Astrocyte (in vitro differentiated cells and primary cell): ENCODE data around the gene ANXA7. TPM values are rescaled to one million over a fixed set of nuclear protein-coding genes. Genes with fewer than 3 reads are reported as not detected.

Source experiments
- DNase-seq: peaks from one replicate; pipeline ENCODE4 v3.0.0-alpha.2; 2010; ENCODE audit warnings: low read depth
- FAIRE-seq: peaks from 2 replicates; lab custom pipeline; 2011; peaks lifted over from hg19 to GRCh38; lab: Jason Lieb, UNC
- H2AFZ ChIP-seq: 2 replicates; pipeline ENCODE4 v1.6.0; 2012; ENCODE audit warnings: low read depth, low read length, inconsistent platforms
- H3K27ac ChIP-seq: 2 replicates; pipeline ENCODE4 v1.5.1; 2011; ENCODE audit warnings: low read depth, low read length, inconsistent platforms
- H3K27me3 ChIP-seq: 2 replicates; pipeline ENCODE4 v1.6.0; 2011; ENCODE audit warnings: low read length, inconsistent platforms; ENCODE audit not compliant: insufficient read depth
- H3K36me3 ChIP-seq: 2 replicates; pipeline ENCODE4 v1.5.1; 2011; ENCODE audit warnings: low read length, inconsistent platforms; ENCODE audit not compliant: insufficient read depth
- H3K4me1 ChIP-seq: 2 replicates; pipeline ENCODE4 v1.5.1; 2011; ENCODE audit warnings: low read length, inconsistent platforms; ENCODE audit not compliant: insufficient read depth
- H3K4me2 ChIP-seq: 2 replicates; pipeline ENCODE4 v1.6.0; 2012; ENCODE audit warnings: low read length, inconsistent platforms
- H3K4me3 ChIP-seq: 2 replicates; pipeline ENCODE4 v1.5.1; 2011; ENCODE audit warnings: low read depth, mild to moderate bottlenecking, low read length, inconsistent platforms; ENCODE audit not compliant: insufficient read depth
- H3K79me2 ChIP-seq: 2 replicates; pipeline ENCODE4 v1.6.0; 2012; ENCODE audit warnings: mild to moderate bottlenecking, low read length, inconsistent platforms; ENCODE audit not compliant: insufficient read depth
- H3K9ac ChIP-seq: 2 replicates; pipeline ENCODE4 v1.6.0; 2012; ENCODE audit warnings: mild to moderate bottlenecking, low read length, inconsistent platforms
- H3K9me3 ChIP-seq: 2 replicates; pipeline ENCODE4 v1.5.1; 2012; ENCODE audit warnings: low read depth, mild to moderate bottlenecking, low read length, inconsistent platforms; ENCODE audit not compliant: insufficient read depth
- H4K20me1 ChIP-seq: 2 replicates; pipeline ENCODE4 v1.6.0; 2012; ENCODE audit warnings: low read length, inconsistent platforms; ENCODE audit not compliant: insufficient read depth
- H3K27ac Mint-ChIP-seq: one replicate; pipeline ENCODE4 v1.8.0; 2021; ENCODE audit warnings: mild to moderate bottlenecking, mixed read lengths; ENCODE audit not compliant: unreplicated experiment
- H3K27me3 Mint-ChIP-seq: one replicate; pipeline ENCODE4 v1.8.0; 2021; ENCODE audit warnings: low read depth, mixed read lengths; ENCODE audit not compliant: unreplicated experiment
- H3K36me3 Mint-ChIP-seq: one replicate; pipeline ENCODE4 v1.8.0; 2021; ENCODE audit warnings: low read depth, mixed read lengths; ENCODE audit not compliant: unreplicated experiment
- H3K4me1 Mint-ChIP-seq: one replicate; pipeline ENCODE4 v1.8.0; 2021; ENCODE audit warnings: low read depth, mixed read lengths; ENCODE audit not compliant: unreplicated experiment
- H3K4me3 Mint-ChIP-seq: one replicate; pipeline ENCODE4 v1.8.0; 2021; ENCODE audit warnings: mild to moderate bottlenecking, moderate library complexity, mixed read lengths; ENCODE audit not compliant: unreplicated experiment
- H3K9me3 Mint-ChIP-seq: one replicate; pipeline ENCODE4 v1.8.0; 2021; ENCODE audit warnings: mild to moderate bottlenecking, mixed read lengths; ENCODE audit not compliant: unreplicated experiment
- CTCF ChIP-seq: IDR thresholded peaks from 2 replicates; pipeline ENCODE4 v1.5.1; 2011; ENCODE audit warnings: low read depth, mild to moderate bottlenecking, inconsistent platforms, low read length, moderate library complexity; ENCODE audit not compliant: insufficient read depth
- EZH2 ChIP-seq: IDR thresholded peaks from 2 replicates; pipeline ENCODE4 v1.6.1; 2012; ENCODE audit warnings: mild to moderate bottlenecking, low read length, inconsistent platforms; ENCODE audit not compliant: insufficient read depth
- total RNA-seq: library from RNA; stranded (reverse); gene quantifications from 2 replicates; pipeline ENCODE4 v1.2.1, GENCODE V29; 2021

ANXA7 gene
- total RNA-seq, 1 donor from 2014 or later, result 79.6 TPM

- Mint-ChIP-seq H3K27ac (peak overlapping the region; percentile 92), H3K4me1 (peaks cover 10% of the 10 kb centered on the region), H3K4me3 (peak overlapping the region; percentile 93), H3K27me3 (no peaks in the 10 kb centered on the region), H3K36me3 (no peaks in the 10 kb centered on the region), H3K9me3 (no peaks in the 10 kb centered on the region)
- Histone ChIP-seq H3K9me3 (no peaks in the 10 kb centered on the region), H3K36me3 (no peaks in the 10 kb centered on the region), H3K9ac (peak overlapping the region; percentile 97), H3K4me2 (peak overlapping the region; percentile 86), H3K27ac (peak overlapping the region; percentile 93), H4K20me1 (peaks cover 29% of the 10 kb centered on the region), H3K27me3 (no peaks in the 10 kb centered on the region), H3K4me3 (peak overlapping the region; percentile 85), H2AFZ (peak overlapping the region; percentile 90), H3K4me1 (peaks cover 7% of the 10 kb centered on the region), H3K79me2 (peaks cover 54% of the 10 kb centered on the region)
- FAIRE-seq (no peak), DNase-seq (no peak)
- no peak for TF ChIP-seq EZH2
- no peak for TF ChIP-seq CTCF
Observed at GRCh38 chr10:73413108-73413527, 740 bp downstream of the ANXA7 start.

- H3K27ac ChIP-seq, result no peak overlapping the region
- TF ChIP-seq EZH2 (no peak), CTCF (no peak)
- Mint-ChIP-seq H3K9me3 (no peaks in the 10 kb centered on the region), H3K27me3 (no peaks in the 10 kb centered on the region), H3K4me3 (no peak overlapping the region), H3K27ac (no peak overlapping the region), H3K4me1 (peaks cover 16% of the 10 kb centered on the region), H3K36me3 (peaks cover 2% of the 10 kb centered on the region)
- H3K4me1 ChIP-seq, result peaks cover 7% of the 10 kb centered on the region
- no peak overlapping the region for H3K4me2 ChIP-seq
- H3K27me3 ChIP-seq, result no peaks in the 10 kb centered on the region
- no peak overlapping the region for H2AFZ ChIP-seq
- DNase-seq (no peak), FAIRE-seq (no peak)
- no peaks in the 10 kb centered on the region for H3K36me3 ChIP-seq
- H3K79me2 ChIP-seq, result peaks cover 76% of the 10 kb centered on the region
- H3K4me3 ChIP-seq, result no peak overlapping the region
- no peaks in the 10 kb centered on the region for H3K9me3 ChIP-seq
- no peak overlapping the region for H3K9ac ChIP-seq
- peaks cover 52% of the 10 kb centered on the region for H4K20me1 ChIP-seq
Observed at GRCh38 chr10:73410897-73411296, 3.0 kb downstream of the ANXA7 start.

- peaks cover 7% of the 10 kb centered on the region for H3K4me1 ChIP-seq
- no peaks in the 10 kb centered on the region for H3K9me3 ChIP-seq
- H3K79me2 ChIP-seq, result peaks cover 93% of the 10 kb centered on the region
- H4K20me1 ChIP-seq, result peaks cover 69% of the 10 kb centered on the region
- no peak overlapping the region for H3K4me3 ChIP-seq
- H3K27me3 Mint-ChIP-seq, result no peaks in the 10 kb centered on the region
- H3K36me3 ChIP-seq, result no peaks in the 10 kb centered on the region
- H3K9me3 Mint-ChIP-seq, result no peaks in the 10 kb centered on the region
- H2AFZ ChIP-seq, result no peak overlapping the region
- H3K27me3 ChIP-seq, result no peaks in the 10 kb centered on the region
- no peak for TF ChIP-seq EZH2
- TF ChIP-seq CTCF, result no peak
- no peak overlapping the region for H3K27ac ChIP-seq
- H3K4me3 Mint-ChIP-seq, result no peak overlapping the region
- no peak overlapping the region for H3K9ac ChIP-seq
- H3K4me1 Mint-ChIP-seq, result peaks cover 16% of the 10 kb centered on the region
- DNase-seq (no peak), FAIRE-seq (no peak)
- H3K36me3 Mint-ChIP-seq, result peaks cover 2% of the 10 kb centered on the region
- no peak overlapping the region for H3K27ac Mint-ChIP-seq
- H3K4me2 ChIP-seq, result no peak overlapping the region
Observed at GRCh38 chr10:73408978-73409521, 4.8 kb downstream of the ANXA7 start.
